HEK293 (cell line): ENCODE results near the gene ACSM4.

Experiments
- SALL2 ChIP-seq: fragments of 450-650 bp; formaldehyde crosslinking; IDR thresholded peaks from 2 replicates; pipeline ENCODE4 v1.5.0; 2017; ENCODE audit warnings: missing biosample characterization, mild to moderate bottlenecking, missing genetic modification characterization, borderline replicate concordance
- ZNF433 ChIP-seq: fragments of 450-650 bp; formaldehyde crosslinking; IDR thresholded peaks from 2 replicates; pipeline ENCODE4 v1.5.1; 2016; ENCODE audit warnings: missing biosample characterization, missing genetic modification characterization, low read depth
- ZNF549 ChIP-seq: fragments of 450-650 bp; IDR thresholded peaks from 2 replicates; pipeline ENCODE4 v1.5.1; 2018; ENCODE audit warnings: missing biosample characterization, missing genetic modification characterization, mild to moderate bottlenecking, inconsistent platforms, moderate library complexity
- TF ChIP-seq, protein P1 (sequence below): fragments of 450-650 bp; formaldehyde crosslinking; IDR thresholded peaks from 2 replicates; pipeline ENCODE4 v1.5.1; 2017; ENCODE audit warnings: missing biosample characterization, missing genetic modification characterization
- TF ChIP-seq, protein P2 (sequence below): fragments of 450-650 bp; formaldehyde crosslinking; IDR thresholded peaks from 2 replicates; pipeline ENCODE4 v1.5.1; 2016; ENCODE audit warnings: missing biosample characterization, missing genetic modification characterization
- TF ChIP-seq, protein P3 (sequence below): fragments of 450-650 bp; formaldehyde crosslinking; IDR thresholded peaks from 2 replicates; pipeline ENCODE4 v1.5.1; 2016; ENCODE audit warnings: missing biosample characterization, missing genetic modification characterization

DNA sequence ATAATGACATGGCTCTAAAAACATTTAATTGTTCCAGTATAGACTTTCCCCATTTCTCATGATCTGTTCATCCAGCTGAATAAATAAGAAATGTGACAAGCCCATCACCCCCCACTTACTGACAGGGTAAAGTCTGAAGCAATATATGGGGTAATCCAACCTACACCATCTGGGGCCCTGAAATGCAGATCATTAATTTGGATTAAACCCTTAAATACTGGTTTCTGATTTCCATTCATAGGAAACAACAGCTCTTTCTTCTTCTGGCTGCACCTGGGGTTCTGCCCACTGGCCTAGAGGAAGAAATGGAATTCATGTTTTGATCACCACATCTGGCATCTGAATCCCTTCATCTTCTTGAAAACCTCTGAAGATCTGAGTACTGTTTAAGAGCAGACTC, 39.3 kb upstream of the ACSM4 start:
- TF ChIP-seq, protein P1, sequence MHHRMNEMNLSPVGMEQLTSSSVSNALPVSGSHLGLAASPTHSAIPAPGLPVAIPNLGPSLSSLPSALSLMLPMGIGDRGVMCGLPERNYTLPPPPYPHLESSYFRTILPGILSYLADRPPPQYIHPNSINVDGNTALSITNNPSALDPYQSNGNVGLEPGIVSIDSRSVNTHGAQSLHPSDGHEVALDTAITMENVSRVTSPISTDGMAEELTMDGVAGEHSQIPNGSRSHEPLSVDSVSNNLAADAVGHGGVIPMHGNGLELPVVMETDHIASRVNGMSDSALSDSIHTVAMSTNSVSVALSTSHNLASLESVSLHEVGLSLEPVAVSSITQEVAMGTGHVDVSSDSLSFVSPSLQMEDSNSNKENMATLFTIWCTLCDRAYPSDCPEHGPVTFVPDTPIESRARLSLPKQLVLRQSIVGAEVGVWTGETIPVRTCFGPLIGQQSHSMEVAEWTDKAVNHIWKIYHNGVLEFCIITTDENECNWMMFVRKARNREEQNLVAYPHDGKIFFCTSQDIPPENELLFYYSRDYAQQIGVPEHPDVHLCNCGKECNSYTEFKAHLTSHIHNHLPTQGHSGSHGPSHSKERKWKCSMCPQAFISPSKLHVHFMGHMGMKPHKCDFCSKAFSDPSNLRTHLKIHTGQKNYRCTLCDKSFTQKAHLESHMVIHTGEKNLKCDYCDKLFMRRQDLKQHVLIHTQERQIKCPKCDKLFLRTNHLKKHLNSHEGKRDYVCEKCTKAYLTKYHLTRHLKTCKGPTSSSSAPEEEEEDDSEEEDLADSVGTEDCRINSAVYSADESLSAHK (tag by site-specific recombination), result no peak
- TF ChIP-seq SALL2 (no peak), ZNF433 (tag by site-specific recombination) (no peak), ZNF549 (tag by site-specific recombination) (no peak)
- TF ChIP-seq, protein P2, sequence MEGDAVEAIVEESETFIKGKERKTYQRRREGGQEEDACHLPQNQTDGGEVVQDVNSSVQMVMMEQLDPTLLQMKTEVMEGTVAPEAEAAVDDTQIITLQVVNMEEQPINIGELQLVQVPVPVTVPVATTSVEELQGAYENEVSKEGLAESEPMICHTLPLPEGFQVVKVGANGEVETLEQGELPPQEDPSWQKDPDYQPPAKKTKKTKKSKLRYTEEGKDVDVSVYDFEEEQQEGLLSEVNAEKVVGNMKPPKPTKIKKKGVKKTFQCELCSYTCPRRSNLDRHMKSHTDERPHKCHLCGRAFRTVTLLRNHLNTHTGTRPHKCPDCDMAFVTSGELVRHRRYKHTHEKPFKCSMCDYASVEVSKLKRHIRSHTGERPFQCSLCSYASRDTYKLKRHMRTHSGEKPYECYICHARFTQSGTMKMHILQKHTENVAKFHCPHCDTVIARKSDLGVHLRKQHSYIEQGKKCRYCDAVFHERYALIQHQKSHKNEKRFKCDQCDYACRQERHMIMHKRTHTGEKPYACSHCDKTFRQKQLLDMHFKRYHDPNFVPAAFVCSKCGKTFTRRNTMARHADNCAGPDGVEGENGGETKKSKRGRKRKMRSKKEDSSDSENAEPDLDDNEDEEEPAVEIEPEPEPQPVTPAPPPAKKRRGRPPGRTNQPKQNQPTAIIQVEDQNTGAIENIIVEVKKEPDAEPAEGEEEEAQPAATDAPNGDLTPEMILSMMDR (tag by site-specific recombination), result no peak
- TF ChIP-seq, protein P3, sequence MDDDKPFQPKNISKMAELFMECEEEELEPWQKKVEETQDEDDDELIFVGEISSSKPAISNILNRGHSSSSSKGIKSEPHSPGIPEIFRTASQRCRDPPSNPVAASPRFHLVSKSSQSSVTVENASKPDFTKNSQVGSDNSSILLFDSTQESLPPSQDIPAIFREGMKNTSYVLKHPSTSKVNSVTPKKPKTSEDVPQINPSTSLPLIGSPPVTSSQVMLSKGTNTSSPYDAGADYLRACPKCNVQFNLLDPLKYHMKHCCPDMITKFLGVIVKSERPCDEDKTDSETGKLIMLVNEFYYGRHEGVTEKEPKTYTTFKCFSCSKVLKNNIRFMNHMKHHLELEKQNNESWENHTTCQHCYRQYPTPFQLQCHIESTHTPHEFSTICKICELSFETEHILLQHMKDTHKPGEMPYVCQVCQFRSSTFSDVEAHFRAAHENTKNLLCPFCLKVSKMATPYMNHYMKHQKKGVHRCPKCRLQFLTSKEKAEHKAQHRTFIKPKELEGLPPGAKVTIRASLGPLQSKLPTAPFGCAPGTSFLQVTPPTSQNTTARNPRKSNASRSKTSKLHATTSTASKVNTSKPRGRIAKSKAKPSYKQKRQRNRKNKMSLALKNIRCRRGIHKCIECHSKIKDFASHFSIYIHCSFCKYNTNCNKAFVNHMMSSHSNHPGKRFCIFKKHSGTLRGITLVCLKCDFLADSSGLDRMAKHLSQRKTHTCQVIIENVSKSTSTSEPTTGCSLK (tag by site-specific recombination), result no peak
